Hypothalamus (tissue), 51 donors: Measurements from ENCODE around the gene NGRN.
"Not testable (repeated sequence)": the region's sequence is repeated elsewhere in the genome, so short reads cannot be mapped to it uniquely, and the experiment has no call there.

Experiments
- DNase-seq, 51 donors: peaks; one replicate each; lab custom pipeline; 2025; lab: John Stamatoyannopoulos, UW

NGRN gene

DNA sequence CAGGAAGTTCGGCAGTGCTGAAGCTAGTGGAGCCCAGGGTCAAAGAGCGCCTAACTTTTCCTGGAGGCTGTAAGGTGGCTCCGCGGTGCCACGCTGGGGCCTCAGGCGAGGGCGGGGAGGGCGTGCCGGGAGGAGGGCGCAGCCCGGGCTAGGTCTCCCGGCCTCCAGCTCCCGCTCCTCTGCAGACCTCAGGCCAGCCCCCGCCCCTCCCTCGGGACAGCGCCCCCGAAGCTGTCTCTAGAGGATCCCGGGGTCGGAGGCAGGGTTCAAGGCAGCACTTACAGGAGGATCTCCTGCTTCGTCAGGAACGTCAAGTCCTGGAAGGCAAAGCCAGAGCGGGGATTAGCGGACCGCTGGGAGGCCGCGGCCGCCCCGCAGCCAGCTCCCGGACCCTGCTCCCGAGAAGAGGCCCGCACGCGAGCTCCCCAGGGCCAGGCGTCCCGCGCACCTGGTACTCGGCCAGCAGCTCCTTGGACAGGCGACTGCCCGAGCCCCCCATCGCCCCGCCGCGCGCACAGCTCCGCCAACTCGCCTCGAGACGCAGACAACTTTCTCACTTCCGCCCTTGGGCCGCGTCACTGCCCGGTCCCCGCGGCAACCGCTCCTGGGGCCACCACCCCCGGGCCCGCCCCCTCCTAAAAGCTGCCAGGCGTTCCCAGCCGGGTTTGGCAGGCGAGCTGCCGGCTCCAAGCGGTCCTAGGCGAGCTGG lies 31.9 kb upstream of the NGRN start, which contains the start of gene CIB1:
Gene CIB1, minus strand, starts transcription at position 555 of the 709 bp plus-strand sequence. Its CDS starts 56 bp downstream, at position 499.
- peak in 50 of 51 donors; percentile 71 to 98 (median 95) for DNase-seq

DNA sequence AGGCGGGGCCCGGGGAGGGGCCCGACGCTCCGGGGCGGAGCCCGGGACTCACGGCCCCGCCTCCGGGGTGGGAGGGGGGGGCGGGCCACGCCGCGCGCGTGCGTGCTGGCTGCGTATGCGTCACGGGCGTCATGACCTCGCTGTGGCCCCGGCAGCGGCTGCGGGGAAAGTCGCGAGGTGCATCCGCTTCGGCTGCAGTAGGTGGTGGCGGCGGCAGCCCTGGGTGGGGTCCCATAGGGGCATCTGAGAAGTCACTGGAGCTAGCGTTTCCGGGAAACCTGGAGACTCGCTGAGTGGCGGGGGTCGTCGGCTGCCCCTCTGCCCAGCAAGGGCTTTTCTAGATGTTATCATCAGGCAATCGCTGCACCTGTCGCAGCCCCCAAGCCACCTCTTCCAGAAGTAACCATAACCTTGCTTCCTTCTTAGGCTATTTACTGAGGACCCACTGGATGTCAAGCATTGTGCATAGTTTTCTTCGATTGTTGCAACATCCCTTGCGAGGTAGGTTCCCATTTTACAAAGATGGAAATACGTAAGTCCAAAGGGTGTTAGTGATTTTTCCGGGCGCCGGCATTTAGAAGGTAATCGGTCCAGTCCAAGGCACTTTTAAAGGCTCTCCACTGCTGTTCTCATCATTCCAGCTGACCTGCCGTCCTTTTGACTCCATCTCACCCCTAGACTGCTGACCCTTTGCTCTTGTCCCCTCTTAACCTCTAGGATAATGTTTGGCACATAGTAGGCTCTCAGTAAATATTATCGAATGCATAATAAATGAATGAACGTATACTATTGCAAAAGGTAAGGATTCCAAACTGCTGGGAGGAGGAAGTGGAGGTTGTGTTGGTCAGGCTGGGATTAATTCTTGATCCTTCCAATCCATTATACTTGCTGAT lies 31.1 kb upstream of the NGRN start, which contains the start of gene GDPGP1:
Gene GDPGP1, plus strand, starts transcription at position 114 of the 893 bp plus-strand sequence. CDS start 6,700 bp downstream, outside the sequence.
- peak in 4 of 51 donors; percentile 28 to 94 (median 90) for DNase-seq

DNA sequence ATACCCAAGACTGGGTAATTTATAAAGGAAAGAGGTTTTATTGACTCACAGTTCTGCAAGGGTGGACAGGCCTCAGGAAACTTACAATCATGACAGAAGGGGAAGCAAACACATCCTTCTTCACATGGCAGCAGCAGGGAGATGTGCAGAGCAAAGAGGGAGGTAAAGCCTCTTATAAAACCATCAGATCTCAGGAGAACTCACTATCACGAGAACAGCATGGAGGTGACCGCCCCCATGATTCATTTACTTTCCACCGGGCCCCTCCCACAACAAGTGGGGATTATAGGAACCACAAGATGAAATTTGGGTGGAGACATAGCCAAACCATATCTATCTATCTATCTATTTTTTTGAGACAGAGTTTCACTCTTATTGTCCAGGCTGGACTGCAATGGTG lies 26.1 kb upstream of the NGRN start:
- DNase-seq, result no peak

DNA sequence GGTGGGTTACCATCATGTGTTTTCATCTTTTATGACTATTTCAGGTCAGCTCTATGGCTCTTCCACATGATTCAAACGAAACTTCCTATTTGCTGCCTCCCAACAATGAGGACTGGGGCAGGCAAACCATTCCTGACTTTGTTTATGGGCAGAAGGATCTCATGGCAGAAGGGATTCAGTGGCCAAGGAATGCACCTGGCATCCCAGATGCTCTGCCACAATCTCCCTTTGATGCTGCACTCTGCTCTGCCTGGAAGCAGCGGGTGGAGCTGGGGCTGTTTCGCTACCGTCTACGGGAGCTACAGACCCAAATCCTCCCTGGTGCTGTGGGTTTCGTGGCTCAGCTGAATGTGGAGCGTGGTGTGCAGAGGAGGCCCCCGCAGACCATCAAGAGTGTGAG lies 24.6 kb upstream of the NGRN start:
- DNase-seq, result no peak

DNA sequence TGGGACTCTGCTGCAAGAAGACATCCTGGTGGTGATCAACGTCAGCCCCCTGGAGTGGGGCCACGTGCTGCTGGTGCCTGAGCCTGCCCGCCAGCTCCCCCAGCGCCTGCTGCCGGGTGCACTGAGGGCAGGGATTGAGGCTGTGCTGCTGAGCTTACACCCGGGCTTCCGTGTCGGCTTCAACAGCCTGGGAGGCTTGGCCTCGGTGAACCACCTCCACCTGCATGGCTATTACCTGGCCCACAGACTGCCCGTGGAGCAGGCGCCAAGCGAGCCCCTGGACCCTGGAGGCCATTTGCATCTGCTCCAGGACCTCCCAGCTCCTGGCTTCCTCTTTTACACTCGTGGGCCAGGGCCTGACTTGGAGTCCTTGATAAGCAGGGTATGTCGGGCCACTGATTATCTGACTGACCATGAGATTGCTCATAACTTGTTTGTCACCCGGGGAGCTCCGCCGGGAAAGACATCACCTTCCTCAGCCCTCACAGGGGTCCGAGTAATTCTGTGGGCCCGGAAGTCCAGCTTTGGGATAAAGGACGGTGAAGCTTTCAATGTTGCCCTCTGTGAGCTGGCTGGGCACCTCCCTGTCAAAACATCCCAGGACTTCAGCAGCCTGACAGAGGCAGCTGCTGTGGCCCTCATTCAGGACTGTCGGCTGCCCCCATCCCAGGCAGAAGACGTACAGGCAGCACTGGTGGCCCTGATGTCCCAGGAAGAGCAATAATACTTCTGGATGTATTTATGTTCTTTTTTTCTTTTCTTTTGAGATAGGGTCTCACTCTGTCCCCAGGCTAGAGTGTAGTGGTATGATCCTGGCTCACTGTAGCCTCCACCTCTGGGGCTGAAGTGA lies 23.9 kb upstream of the NGRN start:
- DNase-seq, result no peak

DNA sequence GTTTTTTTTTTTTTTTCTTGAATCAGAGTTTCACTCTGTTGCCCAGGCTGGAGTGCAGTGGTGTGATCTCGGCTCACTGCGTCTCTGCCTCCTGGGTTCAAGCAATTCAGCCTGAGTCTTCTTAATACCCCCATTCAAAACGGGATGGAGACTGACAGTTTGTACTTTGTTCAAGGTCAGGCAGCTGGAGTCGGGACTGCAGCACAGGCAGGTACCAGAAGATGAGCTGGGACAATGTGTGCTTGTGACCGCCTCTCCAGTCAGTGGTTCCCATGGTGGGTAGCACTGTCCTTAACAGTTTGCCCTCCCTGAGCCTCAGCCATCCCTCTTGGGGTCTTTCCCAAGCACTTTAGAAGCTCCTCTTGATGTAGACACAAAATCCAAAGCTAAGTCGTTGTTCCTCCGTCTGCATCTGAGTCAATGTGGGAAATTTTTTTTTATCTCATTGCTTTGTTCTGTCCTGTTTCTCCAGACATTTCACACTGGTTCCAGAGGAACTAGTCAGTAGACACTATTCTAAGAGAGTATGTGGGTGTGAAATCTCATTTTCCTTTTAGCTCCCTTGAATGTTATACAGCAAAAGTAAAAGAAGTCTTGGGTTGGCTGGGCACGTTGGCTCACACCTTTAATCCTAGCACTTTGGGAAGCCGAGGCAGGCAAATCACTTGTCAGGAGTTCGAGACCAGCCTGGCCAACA lies 21.4 kb upstream of the NGRN start:
- DNase-seq, result peak in 1 of 51 donors; percentile 24

DNA sequence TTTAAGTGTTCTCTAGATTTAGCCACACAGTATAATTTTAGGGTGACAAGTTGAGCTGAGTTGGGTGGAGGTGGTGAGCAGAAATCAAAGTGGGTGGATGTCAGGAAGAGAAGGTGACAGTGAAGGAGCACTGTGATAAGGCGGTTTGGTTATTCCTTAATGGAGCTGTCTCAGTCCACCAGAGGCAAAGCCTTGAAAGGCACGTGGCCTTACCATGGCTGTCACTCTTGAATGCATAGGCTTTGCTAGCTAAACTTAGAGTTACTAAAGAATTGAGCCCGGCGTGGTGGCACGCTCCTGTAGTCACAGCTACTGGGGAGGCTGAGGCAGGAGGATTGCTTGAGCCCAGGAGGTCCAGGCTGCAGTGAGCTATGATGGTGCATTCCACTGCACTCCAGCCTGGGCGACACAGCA lies 16.7 kb upstream of the NGRN start:
- peak in 2 of 51 donors; percentile 12 to 51 for DNase-seq

DNA sequence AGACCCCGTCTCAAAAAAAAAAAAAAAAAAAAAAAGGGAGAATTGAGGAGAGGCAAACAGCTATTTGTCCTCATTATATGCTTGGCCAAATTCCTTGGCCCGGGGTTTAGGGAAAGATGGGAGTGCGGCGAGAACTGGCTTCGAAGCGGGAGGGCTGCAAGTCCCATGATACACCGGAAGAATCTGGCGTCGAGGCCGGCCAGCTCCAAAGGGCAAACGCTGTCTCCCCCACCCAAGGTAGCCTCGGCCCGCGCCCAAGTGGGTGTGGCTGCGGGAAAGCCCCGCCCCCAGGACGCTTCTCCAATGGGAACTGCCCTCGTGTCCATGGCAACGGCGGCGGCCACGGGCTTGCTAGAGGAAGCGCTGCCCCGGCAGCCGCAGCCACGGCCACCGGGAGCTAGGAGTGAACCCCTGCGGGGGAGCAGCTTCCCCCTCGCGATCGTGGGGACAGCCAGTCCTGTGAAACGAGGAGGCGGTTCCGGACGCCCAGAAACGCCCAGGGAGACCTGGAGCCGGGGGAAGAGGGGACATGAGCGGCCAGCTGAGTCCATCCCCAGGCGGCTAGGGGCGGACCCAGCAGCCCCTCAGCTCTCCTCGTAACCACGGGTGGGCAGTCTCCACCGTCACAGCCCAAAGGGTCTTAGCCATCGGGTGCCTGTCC lies 16.1 kb upstream of the NGRN start, which contains the start of gene TTLL13:
Gene TTLL13, plus strand, starts transcription at position 354 of the 661 bp plus-strand sequence. CDS start 1,075 bp downstream, outside the sequence.
- DNase-seq, result peak; percentile 15 to 92 (median 79)

DNA sequence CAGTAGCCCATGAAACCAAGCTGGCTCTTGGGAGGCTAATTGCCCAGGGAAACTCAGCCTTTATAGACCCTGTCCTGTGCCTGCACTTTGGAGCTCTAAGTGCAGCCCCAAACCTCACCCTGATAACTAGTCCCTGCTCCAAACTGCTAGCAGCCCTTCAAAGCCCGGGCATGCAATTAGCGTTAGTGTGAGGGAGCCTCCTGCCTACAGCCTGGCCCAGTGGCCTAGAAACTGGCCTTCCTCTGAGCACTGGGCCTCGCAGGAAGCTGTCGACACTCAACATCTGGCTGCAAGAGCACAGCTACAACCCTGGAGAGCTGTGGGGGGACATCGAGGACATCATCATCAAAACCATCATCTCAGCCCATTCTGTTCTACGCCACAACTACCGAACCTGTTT lies 7.7 kb upstream of the NGRN start:
- no peak for DNase-seq

DNA sequence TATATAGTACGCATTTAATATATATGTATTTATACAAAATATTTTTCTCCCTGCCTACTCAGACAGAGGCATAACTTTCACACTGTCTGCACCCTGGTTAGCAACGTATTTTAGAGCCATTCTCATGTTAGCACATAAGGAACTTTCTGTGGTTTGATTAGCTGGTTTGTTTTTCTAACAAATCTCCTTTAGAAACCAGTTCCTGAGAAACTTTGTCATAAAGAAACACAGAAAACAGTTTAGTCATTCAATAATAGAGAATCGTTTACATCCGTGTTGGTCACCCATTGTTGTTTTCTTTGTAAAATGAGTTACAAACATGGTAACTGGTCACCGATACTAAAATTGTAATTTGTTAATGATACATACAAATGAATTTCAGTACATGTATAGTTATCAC lies 5.9 kb upstream of the NGRN start:
- no peak for DNase-seq

DNA sequence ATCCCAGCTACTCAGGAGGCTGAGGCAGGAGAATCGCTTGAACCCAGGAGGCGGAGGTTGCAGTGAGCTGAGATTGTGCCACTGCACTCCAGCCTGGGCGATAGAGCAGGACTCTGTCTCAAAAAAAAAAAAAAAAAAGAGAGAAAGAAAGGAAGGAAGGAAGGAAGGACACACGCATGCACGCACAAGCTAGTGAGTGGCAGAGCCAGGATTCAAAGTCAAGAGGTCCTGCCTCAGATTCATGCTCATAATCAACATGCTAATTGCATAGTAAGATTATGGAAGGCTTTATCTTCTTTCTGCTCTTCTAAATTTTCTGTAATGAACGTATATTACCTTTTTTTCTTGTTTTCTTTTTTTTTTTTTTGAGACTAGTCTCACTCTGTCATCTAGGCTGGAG lies 4.7 kb upstream of the NGRN start:
- not testable (repeated sequence) for DNase-seq

DNA sequence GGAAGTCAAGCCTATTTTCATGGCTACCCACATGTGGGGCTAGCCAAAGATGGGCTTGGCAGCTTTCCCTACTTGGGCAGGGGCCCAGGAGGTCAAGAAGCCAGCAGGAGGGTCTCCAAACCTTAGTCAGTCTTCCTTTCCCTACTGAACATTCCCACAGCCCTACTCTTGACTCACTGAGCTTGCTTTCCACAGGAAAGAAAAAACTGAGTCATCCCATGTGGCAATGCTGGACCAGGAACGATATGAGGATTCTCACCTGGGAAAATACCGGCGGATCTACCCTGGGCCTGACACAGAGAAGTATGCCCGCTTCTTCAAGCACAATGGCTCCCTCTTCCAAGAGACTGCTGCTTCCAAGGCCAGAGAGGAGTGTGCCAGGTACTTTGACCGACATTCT lies 3.7 kb upstream of the NGRN start:
- no peak for DNase-seq

DNA sequence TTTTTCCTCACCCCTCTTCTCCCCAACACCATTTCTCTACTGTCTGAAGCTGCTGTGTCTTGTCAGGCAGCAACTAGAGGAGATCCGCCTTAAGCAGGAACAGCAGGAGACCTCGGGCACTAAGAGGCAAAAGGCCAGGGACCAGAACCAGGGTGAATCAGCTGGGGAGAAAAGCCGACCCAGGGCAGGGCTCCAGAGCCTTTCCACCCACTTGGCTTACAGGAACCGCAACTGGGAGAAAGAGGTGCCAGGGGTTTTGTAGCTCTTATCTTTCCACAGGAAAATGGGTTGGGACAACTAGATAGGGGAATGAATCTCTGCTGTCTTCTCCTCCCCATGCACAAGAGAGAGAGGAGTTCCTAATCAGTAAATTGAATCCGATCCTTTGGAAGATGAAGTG lies 3.0 kb upstream of the NGRN start:
- DNase-seq, result no peak

DNA sequence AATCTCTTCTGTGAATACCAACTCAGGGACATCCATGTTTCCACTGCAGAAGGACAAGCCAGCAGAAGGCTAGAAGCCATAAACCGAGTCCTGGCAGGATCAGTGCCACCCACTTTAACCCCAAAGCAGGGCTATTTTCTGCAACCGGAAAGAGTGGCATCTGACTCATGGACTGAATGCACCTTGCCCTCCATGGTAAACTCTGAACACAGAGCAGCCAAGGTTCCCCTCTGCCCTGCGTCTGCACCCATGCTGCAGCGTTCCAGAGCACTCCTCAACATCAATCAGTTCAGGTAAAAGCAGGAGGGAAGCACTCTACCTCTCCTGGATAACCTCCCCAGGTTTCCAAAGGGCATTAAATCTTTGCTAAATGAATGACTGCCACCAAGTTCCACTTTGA lies 801 bp upstream of the NGRN start:
- DNase-seq, result peak in 1 of 51 donors; percentile 26

DNA sequence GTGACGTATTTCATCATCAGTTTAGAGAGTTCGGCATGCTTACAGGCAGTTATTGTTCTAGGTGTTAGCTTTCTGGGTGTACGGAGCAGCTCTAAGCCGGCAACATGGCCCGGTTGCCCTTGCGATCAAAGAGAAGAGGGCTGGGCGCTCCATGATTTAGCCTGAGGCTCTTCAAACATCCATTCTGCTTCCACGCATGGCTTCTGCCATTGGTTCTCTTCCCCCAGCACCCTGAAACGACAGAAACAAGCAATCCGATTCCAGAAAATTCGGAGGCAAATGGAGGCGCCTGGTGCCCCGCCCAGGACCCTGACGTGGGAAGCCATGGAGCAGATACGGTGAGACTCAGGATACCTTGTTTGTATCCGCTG lies 574 bp downstream of the NGRN start:
- DNase-seq, result peak in 19 of 51 donors; percentile 12 to 71 (median 39)

DNA sequence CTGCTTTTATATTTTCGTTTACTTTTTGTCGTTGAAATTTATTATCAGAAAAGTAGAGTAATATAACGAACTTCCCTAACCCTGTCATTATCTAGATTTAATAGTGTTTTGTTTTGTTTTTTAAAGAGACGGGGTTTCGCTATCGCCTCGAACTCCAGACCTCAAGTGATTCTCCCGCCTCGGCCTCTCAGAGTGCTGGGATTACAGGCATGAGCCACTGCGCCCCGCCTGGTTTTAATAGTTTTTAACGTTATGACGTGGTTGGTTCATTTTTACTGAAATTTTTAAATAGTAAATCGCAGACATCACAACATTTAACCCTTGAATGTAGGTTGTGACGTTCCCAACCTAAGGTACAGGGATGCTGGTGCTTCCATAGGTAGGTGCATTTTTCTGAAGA lies 1.0 kb downstream of the NGRN start:
- peak in 2 of 51 donors; percentile 4 to 11 for DNase-seq

DNA sequence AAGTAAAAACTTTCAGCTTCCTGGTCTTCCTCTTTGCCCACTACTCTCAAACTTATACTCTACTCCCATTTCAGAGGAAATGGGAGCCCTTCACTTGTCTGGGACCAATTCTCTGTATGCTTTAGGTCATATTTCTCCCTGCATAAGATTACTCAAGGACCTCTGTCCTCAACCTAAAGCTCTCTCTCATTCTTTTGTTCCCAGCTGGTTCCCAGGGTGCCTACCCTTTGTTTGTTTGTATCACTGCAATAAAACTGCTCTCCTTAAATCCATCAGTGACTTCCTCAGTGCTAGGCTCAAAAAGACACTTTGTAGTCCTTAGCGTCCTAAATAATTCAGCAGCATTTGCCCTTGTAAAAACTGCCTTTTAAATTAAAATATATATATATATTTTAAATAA lies 2.9 kb downstream of the NGRN start:
- DNase-seq, result no peak

DNA sequence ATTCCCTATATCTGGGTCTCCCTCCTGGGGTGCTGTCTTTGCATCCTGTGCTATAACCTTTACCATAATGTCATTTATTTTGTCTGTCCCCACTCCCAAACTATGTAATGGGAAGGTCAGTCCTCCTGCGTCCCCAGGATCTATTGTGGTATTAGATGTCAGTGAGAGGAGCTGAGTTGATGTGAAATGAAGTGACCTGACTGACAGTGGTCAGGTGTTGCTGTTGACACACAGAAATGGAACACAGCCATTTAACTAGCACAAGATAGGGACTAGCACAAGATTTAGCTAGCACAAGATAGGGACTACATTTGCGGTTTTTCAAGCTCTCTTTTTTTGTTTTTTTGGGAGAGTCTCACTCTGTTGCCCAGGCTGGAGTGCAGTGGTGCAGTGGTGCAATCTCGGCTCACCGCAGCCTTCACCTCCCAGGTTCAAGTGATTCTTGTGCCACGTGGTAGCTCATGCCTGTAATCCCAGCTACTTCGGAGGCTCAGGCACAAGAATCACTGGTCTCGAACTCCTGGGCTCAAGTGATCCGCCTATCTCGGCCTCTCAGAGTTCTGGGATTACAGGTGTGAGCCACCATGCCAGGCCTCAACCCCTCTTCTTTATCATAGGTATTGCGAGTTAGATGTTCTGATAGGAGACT lies 5.2 kb downstream of the NGRN start:
- DNase-seq, result no peak
